EL (cell line): Measurements from ENCODE around the gene FGF11.

ENCODE experiments used
- DNase-seq: peaks from one replicate; pipeline ENCODE4 v3.0.0-alpha.2; 2016

Gene FGF11

DNA sequence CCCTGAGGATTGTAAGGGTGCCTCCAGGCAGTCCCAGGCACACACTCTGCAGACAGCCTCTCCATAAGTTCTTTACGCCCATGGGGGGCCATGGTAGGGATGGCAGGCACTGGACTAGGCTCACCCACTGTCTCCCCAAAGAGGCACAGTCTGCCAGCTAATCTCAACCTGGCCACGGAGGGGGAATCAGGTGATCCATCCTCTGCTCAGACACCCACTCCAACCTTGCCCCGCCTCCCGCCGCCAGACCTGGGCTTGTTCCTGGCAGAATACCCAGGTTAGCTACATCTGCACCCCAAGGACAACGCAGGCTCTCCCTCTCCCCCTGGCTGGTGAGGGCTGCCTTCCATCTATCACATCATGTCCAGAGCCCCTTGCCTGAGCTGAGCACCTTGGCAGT, 30.4 kb upstream of the FGF11 start:
- DNase-seq: no peak

DNA sequence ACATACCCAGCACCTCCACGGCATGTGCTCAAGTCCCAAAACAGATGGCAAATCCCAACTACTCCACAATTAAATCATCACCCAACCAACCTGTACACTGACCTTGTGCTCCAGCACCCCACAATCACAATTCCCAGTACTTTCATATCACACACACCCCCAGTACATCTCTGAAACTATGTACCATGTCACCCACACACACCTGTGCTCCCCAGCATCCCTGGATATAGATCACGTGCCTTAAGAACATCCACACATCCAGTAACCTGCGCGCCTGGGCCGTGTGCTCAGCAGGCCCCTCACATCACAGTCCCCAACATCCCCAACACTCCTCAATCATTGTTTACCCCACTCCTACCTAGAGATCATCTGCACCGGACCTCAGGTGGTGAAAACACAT, 29.6 kb upstream of the FGF11 start:
- no peak for DNase-seq

GRCh38 chr17:7410634-7411426, 28.5 kb upstream of the FGF11 start:
- no peak for DNase-seq

DNA sequence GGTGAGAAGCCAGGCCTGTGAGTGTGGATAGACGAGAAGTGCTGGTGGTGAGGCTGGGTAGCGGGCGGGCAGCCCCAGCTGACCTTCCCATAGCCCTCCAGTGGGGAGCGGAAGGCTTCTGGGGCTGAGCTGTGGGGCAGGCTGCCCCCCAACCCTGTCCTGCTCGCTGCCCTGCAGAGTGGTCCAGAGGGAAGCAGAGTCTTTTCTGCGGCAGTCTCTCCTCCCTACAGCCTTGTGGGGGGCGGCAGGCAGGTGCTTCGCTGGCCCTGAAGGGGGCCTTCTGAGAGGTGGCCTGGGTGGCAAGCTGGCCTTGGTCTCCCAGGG, 27.9 kb upstream of the FGF11 start:
- DNase-seq: no peak

- peak; percentile 88 for DNase-seq
Measured at GRCh38 chr17:7413346-7413985, 25.8 kb upstream of the FGF11 start.

DNA sequence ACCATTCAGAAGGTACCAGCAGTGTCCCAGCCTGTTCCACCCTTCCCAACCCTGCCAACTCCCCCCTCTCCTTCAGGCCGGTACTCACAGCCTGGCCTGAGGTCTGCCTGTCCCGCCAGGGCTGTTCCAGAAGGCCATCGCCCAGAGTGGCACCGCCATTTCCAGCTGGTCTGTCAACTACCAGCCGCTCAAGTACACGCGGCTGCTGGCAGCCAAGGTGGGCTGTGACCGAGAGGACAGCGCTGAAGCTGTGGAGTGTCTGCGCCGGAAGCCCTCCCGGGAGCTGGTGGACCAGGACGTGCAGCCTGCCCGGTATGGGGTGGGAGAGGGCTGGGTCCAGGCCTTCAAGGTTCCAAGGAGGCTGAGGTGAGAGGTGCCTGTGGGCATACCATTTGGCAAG, 24.5 kb upstream of the FGF11 start:
- DNase-seq: no peak

GRCh38 chr17:7415784-7416183, 23.5 kb upstream of the FGF11 start:
- no peak for DNase-seq

GRCh38 chr17:7416323-7416722, 23.0 kb upstream of the FGF11 start:
- DNase-seq: no peak

DNA sequence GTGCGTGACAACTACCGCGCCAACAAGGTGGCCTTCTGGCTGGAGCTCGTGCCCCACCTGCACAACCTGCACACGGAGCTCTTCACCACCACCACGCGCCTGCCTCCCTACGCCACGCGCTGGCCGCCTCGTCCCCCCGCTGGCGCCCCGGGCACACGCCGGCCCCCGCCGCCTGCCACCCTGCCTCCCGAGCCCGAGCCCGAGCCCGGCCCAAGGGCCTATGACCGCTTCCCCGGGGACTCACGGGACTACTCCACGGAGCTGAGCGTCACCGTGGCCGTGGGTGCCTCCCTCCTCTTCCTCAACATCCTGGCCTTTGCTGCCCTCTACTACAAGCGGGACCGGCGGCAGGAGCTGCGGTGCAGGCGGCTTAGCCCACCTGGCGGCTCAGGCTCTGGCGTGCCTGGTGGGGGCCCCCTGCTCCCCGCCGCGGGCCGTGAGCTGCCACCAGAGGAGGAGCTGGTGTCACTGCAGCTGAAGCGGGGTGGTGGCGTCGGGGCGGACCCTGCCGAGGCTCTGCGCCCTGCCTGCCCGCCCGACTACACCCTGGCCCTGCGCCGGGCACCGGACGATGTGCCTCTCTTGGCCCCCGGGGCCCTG, 22.2 kb upstream of the FGF11 start:
- DNase-seq: no peak

DNA sequence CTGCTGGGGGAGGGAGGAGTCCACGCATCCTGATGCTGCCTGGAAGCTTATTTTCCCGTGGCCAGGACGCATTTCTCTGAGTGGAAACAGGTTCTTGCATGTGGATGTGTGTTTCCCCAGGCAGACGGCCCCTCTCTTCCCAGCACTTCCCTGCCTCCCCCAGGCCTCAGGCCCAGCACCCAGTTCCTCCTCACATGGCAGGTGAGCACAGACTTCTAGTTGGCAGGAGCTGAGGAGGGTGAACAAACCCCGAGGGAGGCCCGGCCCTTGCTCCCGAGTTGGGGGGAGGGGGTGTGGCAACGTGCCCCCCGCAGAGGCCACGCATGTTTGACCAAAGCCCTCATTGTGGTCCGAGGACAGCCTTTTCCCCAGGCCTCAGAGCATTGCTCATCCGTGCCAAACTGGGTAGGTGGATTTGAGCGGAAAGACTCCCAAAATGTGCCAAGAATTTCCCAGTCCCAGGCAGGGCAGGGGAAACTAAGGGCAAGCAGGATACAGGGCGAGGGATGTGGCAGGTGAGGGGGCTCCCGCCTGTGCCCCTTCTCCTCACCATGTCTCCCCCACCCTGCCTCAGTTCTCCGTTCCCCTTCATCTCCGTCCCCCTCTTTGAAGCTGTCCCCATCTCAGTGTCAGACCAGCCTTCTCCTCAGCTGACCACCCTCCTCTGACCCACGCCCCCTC, 20.7 kb upstream of the FGF11 start:
- no peak for DNase-seq

GRCh38 chr17:7419819-7420610, 19.3 kb upstream of the FGF11 start, which contains the start of gene SPEM1:
Gene SPEM1, plus strand, starts transcription at chr17:7420324. Its CDS starts 61 bp downstream, at chr17:7420385.
- no peak for DNase-seq

GRCh38 chr17:7421186-7421585, 18.1 kb upstream of the FGF11 start:
- no peak for DNase-seq

DNA sequence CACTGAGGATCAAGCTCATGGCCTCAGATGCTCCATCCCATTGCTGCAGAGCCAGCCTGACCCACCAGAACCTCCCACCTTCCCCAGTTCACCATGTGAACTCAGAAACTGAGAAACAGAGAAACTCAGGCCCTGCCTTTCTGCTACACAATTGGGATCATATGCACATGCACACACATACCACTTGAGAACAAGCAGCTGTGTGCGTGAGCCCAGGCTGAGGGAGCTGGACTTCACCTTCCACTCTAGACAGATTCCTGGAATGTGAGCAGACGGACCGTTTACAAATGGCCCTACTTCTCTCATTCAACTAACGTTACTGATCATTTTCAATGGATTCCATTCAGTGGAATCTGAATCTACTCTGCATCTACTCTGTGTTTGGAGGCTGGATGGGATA, 15.6 kb upstream of the FGF11 start:
- DNase-seq: no peak

DNA sequence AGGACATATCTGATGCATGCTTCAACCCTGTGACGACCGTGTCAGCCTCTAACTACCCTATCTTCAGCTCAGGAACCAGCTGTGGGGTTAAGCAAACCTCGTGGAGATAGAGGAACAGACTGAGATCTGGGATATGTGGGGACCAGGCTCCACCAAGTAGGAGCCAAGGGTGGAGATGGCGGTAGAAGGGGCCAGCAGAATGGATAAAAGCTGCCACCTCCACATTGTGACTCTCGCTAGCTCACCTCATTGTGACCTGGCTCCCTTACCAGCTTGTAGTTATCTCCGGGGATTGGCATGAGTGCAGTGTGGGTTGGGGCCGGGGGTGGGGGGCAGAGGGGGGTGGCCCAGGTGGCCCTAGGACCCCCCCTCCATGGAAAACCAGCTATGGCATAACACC, 14.0 kb upstream of the FGF11 start, which contains the start of gene SPEM2:
SPEM2 (plus strand) TSS at position 301 of the 400 bp plus-strand sequence; CDS start at position 374, 73 bp downstream.
- no peak for DNase-seq

GRCh38 chr17:7425756-7426155, 13.6 kb upstream of the FGF11 start:
- no peak for DNase-seq

GRCh38 chr17:7426203-7426863, 13.0 kb upstream of the FGF11 start:
- DNase-seq: no peak

GRCh38 chr17:7426896-7427489, 12.3 kb upstream of the FGF11 start:
- no peak for DNase-seq

DNA sequence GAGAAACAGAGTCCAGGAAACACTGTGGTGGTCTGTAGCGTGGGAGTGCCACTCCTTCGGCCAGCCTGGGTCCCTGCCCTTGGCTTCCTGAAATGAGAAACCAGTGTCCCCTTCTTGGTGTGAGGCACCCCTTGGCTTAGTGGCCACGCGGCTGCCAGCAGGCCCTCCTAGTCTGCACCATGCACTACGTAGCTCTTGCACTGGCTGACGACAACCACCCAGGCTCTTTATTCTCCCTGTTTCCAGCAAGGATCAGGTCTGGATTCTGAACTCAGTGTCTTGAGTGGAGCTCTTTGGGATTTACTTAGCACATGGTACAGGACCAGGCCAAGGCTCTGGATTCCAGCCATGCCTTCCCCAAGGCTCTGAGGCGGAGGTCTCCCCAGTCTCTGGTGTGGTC, 11.8 kb upstream of the FGF11 start:
- no peak for DNase-seq

GRCh38 chr17:7428557-7428956, 10.8 kb upstream of the FGF11 start, which contains the start of gene SPEM3:
Gene SPEM3, plus strand, starts transcription at chr17:7428857. Its CDS starts 46 bp downstream, at chr17:7428903.
- no peak for DNase-seq

DNA sequence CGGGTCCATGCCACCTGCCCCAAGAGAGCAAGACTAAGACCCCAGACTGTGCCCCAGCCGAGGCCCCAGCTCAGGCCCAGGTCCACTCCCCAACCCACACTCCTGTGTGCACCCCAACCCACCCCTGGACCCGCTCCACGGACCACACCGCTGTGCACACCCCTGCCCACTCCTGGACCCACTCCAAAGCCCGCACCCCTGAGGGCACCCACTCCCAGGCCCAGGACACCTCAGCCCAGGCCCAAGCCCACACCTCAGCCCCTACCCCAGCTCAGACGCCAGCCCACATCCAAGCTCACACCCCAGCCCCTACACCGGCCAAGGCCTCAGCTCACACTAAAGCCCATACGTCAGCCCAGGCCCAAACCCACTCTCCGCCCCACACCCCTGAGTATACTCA, 9.6 kb upstream of the FGF11 start:
- no peak for DNase-seq

GRCh38 chr17:7431231-7431630, 8.1 kb upstream of the FGF11 start:
- DNase-seq: no peak

GRCh38 chr17:7432296-7432695, 7.0 kb upstream of the FGF11 start:
- no peak for DNase-seq
